Heart left ventricle (tissue), 13 donors: Measurements from ENCODE around the gene MAP2K5.

Experiments
- POLR2A ChIP-seq, 2 donors: fragments of 450-650 bp; IDR thresholded peaks; one replicate each; pipeline ENCODE4 v1.6.1; 2017; ENCODE audit warnings: antibody characterized with exemption in 2 of 2, mild to moderate bottlenecking in 2 of 2, moderate library complexity in 2 of 2
- TF ChIP-seq, protein P1 (sequence below), 12 donors: fragments of 200-600 bp; sonication (generic) in 4 of 12; IDR thresholded peaks; one replicate each; pipeline versions ENCODE4 v1.5.0 to v1.8.0; 2018 to 2022; ENCODE audit warnings: antibody characterized with exemption in 12 of 12, mild to moderate bottlenecking in 5 of 12
- donor health status: ischemic (EF 13 %, LVEDD 7.1; RV severe dilation, severe dysfunction).
- donor health status: DM: no; HTN: yes; CAD: no.
- donor health status: DM: no; HTN: no; CAD: no.
- donor health status: ischemic (EF 25% LVEDD 6.9; RV normal size, moderate dysfunction).
- donor health status: ischemic (EF 25% LVEDD 5.7; RV mildly dilated, moderate dysfunction).
- donor health status: ischemic (EF 35%, LVEDD 5.7; RV mildly dilated, moderate dysfunction).
- donor health status: nonischemic (EF 11% LVEDD 7.7; RV severe dilation, severe dysfunction).
- donor health status: DM: yes; HTN: yes; CAD: no.
- donor health status: PGD.
- donor health status: ischemic (EF 29% LVEDD 5.4; RV normal size, mild dysfunction).
- donor health status: nonischemic (EF 23%, LVEDD 6.1; RV moderate dilation, normal function).

GRCh38 chr15:67820992-67821783 lies 278.7 kb downstream of the MAP2K5 start:
- TF ChIP-seq, protein P1, sequence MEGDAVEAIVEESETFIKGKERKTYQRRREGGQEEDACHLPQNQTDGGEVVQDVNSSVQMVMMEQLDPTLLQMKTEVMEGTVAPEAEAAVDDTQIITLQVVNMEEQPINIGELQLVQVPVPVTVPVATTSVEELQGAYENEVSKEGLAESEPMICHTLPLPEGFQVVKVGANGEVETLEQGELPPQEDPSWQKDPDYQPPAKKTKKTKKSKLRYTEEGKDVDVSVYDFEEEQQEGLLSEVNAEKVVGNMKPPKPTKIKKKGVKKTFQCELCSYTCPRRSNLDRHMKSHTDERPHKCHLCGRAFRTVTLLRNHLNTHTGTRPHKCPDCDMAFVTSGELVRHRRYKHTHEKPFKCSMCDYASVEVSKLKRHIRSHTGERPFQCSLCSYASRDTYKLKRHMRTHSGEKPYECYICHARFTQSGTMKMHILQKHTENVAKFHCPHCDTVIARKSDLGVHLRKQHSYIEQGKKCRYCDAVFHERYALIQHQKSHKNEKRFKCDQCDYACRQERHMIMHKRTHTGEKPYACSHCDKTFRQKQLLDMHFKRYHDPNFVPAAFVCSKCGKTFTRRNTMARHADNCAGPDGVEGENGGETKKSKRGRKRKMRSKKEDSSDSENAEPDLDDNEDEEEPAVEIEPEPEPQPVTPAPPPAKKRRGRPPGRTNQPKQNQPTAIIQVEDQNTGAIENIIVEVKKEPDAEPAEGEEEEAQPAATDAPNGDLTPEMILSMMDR (IDR thresholded peaks at IDR 0.05), result no peak
- no peak for TF ChIP-seq POLR2A (IDR thresholded peaks at IDR 0.05)
